Brain microvascular endothelial cell (primary cell): Measurements from ENCODE around the gene CATSPERB.

Experiments used
- DNase-seq: peaks from one replicate; pipeline ENCODE4 v3.0.0-alpha.2; 2020
- H3K27ac ChIP-seq: fragments of 250-450 bp; sonication (Bioruptor Pico); 2 replicates; pipeline ENCODE4 v1.5.1; 2020; ENCODE audit warnings: mild to moderate bottlenecking, moderate library complexity
- H3K27me3 ChIP-seq: fragments of 250-450 bp; sonication (Bioruptor Pico); replicated peaks from 2 replicates; pipeline ENCODE4 v1.5.1; 2020; ENCODE audit warnings: mild to moderate bottlenecking
- H3K36me3 ChIP-seq: fragments of 250-450 bp; sonication (Bioruptor Pico); replicated peaks from 2 replicates; pipeline ENCODE4 v1.5.1; 2020; ENCODE audit warnings: mild to moderate bottlenecking
- H3K4me3 ChIP-seq: 2 replicates; pipeline ENCODE4 v1.5.1; 2011; ENCODE audit warnings: low read depth, mild to moderate bottlenecking, control low read depth, low read length, moderate library complexity
- CTCF ChIP-seq: IDR thresholded peaks from 2 replicates; pipeline ENCODE4 v1.5.1; 2011; ENCODE audit warnings: low read depth, mild to moderate bottlenecking, moderate library complexity, low read length, control low read depth, inconsistent platforms; ENCODE audit errors: missing control alignments
- in situ Hi-C: cut with HindIII; loops from 2 replicates; pipeline ENCODE4 v1.10.0; 2017; ENCODE audit warnings: low sequenced_read_pairs, low pct_ligation_motif_present

The CATSPERB gene

DNA sequence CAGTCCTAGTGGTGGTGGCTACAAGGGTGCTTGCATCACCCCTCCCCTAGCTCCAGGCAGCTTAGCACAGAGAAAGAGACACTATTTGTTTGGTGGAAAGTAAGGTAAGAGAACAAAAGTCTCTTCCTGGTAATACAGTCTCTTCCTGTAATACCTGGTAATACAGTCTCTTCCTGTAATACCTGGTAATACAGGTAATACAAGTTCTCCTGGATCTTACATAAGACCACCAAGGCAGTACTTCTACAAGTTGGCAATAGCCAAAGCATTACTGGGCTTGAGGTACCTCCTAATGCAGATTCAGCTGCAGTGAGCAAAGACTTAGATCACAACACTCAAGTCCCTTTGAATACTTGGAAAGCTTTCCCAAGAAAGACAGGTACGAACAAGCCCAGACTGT is 77.0 kb downstream of the CATSPERB start:
- TF ChIP-seq CTCF = no peak
- Histone ChIP-seq H3K4me3 (no peak overlapping the region), H3K27me3 (no peaks in the 10 kb centered on the region), H3K27ac (no peak overlapping the region), H3K36me3 (no peaks in the 10 kb centered on the region)
- in situ Hi-C loops = no loop called here
- DNase-seq = no peak

GRCh38 chr14:91653451-91653850 is 78.4 kb downstream of the CATSPERB start:
- no peak overlapping the region for H3K27ac ChIP-seq
- in situ Hi-C loops = no loop called here
- no peaks in the 10 kb centered on the region for H3K27me3 ChIP-seq
- no peak overlapping the region for H3K4me3 ChIP-seq
- H3K36me3 ChIP-seq = no peaks in the 10 kb centered on the region
- TF ChIP-seq CTCF = no peak
- DNase-seq = no peak

- peak; percentile 43 for DNase-seq
- no peaks in the 10 kb centered on the region for H3K36me3 ChIP-seq
- in situ Hi-C loops = no loop called here
- TF ChIP-seq CTCF = peak; percentile 38
- H3K4me3 ChIP-seq = no peak overlapping the region
- no peak overlapping the region for H3K27ac ChIP-seq
- no peaks in the 10 kb centered on the region for H3K27me3 ChIP-seq
Measured at GRCh38 chr14:91649930-91650329, 82.0 kb downstream of the CATSPERB start.

DNA sequence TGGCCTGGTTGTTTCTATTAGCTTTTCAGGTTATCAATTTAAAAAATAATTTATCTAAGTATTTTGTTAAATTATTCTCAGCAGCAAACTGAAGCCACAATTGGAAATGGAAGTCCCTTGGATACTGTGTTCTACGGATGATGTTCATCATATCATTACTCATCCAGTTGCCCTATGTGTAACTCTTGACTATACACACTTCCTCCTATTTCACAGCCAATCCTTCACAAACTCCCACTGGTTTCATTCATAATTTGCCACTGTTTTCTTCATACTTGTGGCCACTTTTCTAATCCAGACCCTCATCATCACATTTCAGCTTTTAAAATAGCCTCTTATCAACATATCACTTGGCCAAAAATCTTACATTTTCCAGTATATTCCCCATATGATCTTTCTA is 84.0 kb downstream of the CATSPERB start:
- no peak for DNase-seq
- in situ Hi-C loops = no loop called here
- Histone ChIP-seq H3K36me3 (no peaks in the 10 kb centered on the region), H3K27ac (no peak overlapping the region), H3K4me3 (no peak overlapping the region), H3K27me3 (no peaks in the 10 kb centered on the region)
- TF ChIP-seq CTCF = no peak

DNA sequence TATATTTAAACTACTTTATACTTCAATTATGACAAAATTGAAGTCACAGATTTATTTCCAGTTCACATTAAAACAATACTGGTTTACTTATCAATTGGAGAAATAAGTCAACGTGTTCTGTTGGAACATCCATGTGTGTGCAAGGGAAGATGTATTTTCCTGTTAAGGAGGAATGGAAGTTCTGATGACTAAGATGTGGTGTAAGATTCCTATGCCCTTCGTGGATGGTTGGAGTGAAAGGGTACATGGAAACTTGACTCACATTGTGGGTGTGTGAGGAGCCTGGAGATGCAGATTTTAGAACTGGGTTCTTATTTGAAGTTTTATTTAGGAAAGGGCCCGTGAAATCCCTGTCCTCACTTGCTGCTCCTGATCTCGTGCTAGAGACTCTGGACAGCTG is 95.3 kb downstream of the CATSPERB start:
- Histone ChIP-seq H3K27ac (no peak overlapping the region), H3K27me3 (no peaks in the 10 kb centered on the region), H3K4me3 (no peak overlapping the region), H3K36me3 (no peaks in the 10 kb centered on the region)
- no peak for TF ChIP-seq CTCF
- in situ Hi-C loops = no loop called here
- no peak for DNase-seq

GRCh38 chr14:91624757-91625156 is 107.1 kb downstream of the CATSPERB start:
- no peak for TF ChIP-seq CTCF
- Histone ChIP-seq H3K27ac (no peak overlapping the region), H3K4me3 (no peak overlapping the region), H3K36me3 (no peaks in the 10 kb centered on the region), H3K27me3 (no peaks in the 10 kb centered on the region)
- in situ Hi-C loops = no loop called here
- no peak for DNase-seq
